ENCODE data around the gene NCAPD2. TPM values are rescaled to one million over a fixed set of nuclear protein-coding genes. Genes with fewer than 3 reads are reported as not detected.
"Not testable (repeated sequence)": the region's sequence is repeated elsewhere in the genome, so short reads cannot be mapped to it uniquely, and the experiment has no call there.

Gene NCAPD2
- total RNA-seq, 1 donor from 2014 or later: 74.8 TPM

DNA sequence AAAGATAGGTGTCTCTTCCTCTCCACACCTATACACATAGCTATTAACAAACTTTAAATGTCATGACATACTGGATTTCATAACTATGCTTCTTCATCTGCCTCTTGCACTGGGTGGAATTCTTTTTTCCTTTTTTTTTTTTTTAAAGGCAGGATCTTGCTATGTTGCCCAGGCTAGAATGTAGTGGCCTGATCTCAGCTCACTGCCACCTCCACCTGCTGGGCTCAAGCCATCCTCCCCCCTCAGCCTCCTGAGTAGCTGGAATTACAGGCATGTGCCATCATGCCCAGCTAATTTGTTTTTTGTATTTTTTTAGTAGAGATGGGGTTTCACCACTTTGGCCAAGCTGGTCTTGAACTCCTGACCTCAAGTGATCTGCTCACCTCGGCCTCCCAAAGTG lies 5.7 kb upstream of the NCAPD2 start:
- no peak for DNase-seq (ENCODE audit: low read depth)
- no peak for TF ChIP-seq CTCF (conservative IDR thresholded peaks at IDR 0.05; ENCODE audit: low read depth, low read length)
- H3K4me3 ChIP-seq (ENCODE audit: low read depth, low read length): no peak overlapping the region

DNA sequence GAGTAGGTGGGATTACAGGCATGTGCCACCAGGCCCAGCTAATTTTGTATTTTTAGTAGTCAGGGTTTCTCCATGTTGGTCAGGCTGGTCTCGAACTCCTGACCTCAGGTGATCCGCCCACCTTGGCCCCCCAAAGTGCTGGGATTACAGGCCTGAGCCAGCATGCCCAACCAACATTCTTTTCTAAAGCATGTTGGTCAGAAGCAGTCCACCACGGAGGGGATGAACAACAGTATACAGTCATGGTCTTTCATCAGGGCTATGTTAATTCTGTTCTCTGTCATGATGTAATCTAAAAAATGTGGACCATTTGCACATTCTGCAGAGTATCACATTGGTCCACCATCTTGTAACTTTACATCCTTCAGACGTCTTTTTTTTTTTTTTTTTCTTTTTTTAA lies 4.5 kb upstream of the NCAPD2 start:
- H3K4me3 ChIP-seq (ENCODE audit: low read depth, low read length): no peak overlapping the region
- no peak for TF ChIP-seq CTCF (conservative IDR thresholded peaks at IDR 0.05; ENCODE audit: low read depth, low read length)
- DNase-seq (ENCODE audit: low read depth): no peak

DNA sequence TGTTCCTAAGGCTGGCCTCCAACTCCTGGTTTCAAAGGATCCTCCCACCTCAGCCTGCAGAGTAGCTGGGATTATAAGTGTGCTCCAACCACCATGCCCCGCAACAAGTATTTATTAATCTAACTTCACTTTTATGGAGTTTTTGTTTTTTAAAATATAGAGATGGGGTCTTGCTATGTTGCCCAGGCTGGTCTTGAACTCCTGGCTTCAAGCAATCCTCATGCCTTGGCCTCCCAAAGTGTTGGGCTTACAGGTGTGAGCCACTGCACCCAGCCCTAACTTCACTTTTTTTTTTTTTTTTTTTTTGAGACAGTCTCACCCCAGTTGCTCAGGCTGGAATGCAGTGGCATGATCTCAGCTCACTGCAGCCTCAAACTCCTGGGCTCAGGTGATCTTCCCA lies 3.2 kb upstream of the NCAPD2 start:
- H3K4me3 ChIP-seq (ENCODE audit: low read depth, low read length); DNase-seq (ENCODE audit: low read depth): not testable (repeated sequence)

- TF ChIP-seq CTCF (conservative IDR thresholded peaks at IDR 0.05; ENCODE audit: low read depth, low read length): no peak
- peak within 1 kb of the TSS; percentile 99 for H3K4me3 ChIP-seq (ENCODE audit: low read depth, low read length)
- DNase-seq (ENCODE audit: low read depth): peak; percentile 41
Measured at GRCh38 chr12:6492838-6493496, 935 bp upstream of the NCAPD2 start, which contains the start of gene MRPL51. MRPL51 (minus strand) TSS chr12:6493262; CDS start chr12:6493136, 126 bp downstream.

DNA sequence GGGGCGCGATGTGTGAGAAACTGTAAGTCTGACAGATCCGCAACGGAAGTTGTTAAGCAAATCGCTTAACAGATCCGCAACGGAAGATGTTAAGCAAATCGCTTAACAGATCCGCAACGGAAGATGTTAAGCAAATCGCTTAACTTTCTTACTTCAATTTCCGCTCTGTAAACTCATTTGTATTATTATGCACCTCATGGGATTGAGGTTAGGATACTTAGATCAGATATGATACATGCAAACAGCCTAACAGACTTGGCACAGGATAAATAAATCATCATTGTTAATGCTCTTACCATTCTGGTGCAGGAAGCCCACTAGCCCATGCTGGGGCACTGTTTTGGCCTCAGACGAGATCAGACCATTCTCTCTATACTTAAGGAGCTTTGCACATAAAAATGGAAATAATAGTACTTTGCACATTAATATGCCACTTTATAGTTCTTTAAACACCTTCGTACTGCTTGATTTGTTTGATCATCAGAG lies 399 bp downstream of the NCAPD2 start:
- DNase-seq (ENCODE audit: low read depth): no peak
- TF ChIP-seq CTCF (conservative IDR thresholded peaks at IDR 0.05; ENCODE audit: low read depth, low read length): peak; percentile 24
- peak overlapping the region; percentile 99 for H3K4me3 ChIP-seq (ENCODE audit: low read depth, low read length)

DNA sequence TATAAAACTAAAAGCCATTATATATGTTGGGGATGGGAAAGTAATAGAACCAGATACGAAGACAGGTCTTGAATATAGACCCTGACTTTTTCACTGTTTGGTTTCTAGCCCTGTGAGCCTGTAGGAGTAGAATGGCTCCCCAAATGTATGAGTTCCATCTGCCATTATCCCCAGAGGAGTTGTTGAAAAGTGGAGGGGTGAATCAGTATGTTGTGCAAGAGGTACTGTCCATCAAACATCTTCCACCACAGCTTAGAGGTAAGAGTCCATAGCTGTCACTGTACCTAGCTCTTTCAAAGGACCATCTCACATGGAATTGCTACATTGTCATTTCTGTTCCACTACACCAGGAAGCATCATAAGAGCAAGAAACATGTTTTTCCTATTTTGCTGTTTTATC lies 1.1 kb downstream of the NCAPD2 start:
- DNase-seq (ENCODE audit: low read depth): no peak
- peak overlapping the region; percentile 99 for H3K4me3 ChIP-seq (ENCODE audit: low read depth, low read length)
- TF ChIP-seq CTCF (conservative IDR thresholded peaks at IDR 0.05; ENCODE audit: low read depth, low read length): no peak

DNA sequence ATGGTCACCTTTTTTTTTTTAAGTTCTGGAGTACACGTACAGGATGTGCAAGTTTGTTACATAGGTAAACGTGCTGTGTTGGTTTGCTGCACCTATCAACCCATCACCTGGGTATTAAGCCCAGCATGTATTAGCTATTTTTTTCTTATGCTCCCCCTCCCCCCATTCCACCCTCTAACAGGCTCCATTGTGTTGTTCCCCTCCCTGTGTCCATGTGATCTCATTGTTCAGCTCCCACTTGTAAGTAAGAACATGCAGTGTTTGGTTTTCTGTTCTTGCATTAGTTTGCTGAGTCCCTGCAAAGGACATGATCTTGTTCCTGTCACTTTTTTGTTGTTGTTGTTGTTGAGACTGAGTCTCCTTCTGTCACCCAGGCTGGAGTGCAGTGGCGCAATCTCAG lies 3.4 kb downstream of the NCAPD2 start:
- H3K4me3 ChIP-seq (ENCODE audit: low read depth, low read length); DNase-seq (ENCODE audit: low read depth): not testable (repeated sequence)

- no peak for TF ChIP-seq CTCF (conservative IDR thresholded peaks at IDR 0.05; ENCODE audit: low read depth, low read length)
- no peak for DNase-seq (ENCODE audit: low read depth)
- no peak overlapping the region for H3K4me3 ChIP-seq (ENCODE audit: low read depth, low read length)
Measured at GRCh38 chr12:6500466-6500865, 6.6 kb downstream of the NCAPD2 start.

Measured in epithelial cell of proximal tubule (primary cell).